ENCODE measurements around the gene ACTMAP.

DNA sequence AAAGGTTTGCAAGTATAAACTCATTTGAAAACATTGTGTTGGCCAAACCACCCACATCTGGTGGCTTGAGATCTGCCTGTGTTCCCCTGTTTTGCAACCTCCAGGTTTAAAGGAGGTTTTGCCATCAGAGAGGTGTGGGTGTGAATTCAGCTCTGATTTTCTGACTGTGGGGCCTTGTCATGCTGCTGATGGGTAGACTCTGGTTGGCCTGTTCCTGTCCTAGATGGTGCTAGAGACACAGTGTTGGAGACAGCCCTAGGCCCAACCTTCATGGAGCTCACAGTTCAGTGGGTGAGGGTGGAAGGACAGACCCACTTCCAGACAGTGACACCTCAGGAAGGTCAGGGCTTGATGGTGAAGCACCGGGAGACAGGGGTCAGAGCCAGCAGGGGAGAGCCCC lies 35.2 kb upstream of the ACTMAP start:
- TF ChIP-seq, protein P1, sequence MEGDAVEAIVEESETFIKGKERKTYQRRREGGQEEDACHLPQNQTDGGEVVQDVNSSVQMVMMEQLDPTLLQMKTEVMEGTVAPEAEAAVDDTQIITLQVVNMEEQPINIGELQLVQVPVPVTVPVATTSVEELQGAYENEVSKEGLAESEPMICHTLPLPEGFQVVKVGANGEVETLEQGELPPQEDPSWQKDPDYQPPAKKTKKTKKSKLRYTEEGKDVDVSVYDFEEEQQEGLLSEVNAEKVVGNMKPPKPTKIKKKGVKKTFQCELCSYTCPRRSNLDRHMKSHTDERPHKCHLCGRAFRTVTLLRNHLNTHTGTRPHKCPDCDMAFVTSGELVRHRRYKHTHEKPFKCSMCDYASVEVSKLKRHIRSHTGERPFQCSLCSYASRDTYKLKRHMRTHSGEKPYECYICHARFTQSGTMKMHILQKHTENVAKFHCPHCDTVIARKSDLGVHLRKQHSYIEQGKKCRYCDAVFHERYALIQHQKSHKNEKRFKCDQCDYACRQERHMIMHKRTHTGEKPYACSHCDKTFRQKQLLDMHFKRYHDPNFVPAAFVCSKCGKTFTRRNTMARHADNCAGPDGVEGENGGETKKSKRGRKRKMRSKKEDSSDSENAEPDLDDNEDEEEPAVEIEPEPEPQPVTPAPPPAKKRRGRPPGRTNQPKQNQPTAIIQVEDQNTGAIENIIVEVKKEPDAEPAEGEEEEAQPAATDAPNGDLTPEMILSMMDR (IDR thresholded peaks at IDR 0.05; ENCODE audit: insufficient read depth, low read length), result no peak
- no peak for TF ChIP-seq GABPA (IDR thresholded peaks at IDR 0.05; ENCODE audit: low read depth)
- no peak for TF ChIP-seq POLR2AphosphoS5 (IDR thresholded peaks at IDR 0.05; ENCODE audit: low read depth)
